GM21737 (cell line): ENCODE data around the gene LITAFD.
"Not testable (repeated sequence)": the region's sequence is repeated elsewhere in the genome, so short reads cannot be mapped to it uniquely, and the experiment has no call there.

ENCODE experiments used
- ATAC-seq: cut with Tn5 transposase; IDR thresholded peaks from one replicate; pipeline ENCODE4 v1.9.1; 2021; ENCODE audit warnings: mild to moderate bottlenecking, moderate library complexity; ENCODE audit not compliant: unreplicated experiment

LITAFD gene

GRCh38 chr16:8872071-8872470 is 10.1 kb upstream of the LITAFD start:
- no peak for ATAC-seq

DNA sequence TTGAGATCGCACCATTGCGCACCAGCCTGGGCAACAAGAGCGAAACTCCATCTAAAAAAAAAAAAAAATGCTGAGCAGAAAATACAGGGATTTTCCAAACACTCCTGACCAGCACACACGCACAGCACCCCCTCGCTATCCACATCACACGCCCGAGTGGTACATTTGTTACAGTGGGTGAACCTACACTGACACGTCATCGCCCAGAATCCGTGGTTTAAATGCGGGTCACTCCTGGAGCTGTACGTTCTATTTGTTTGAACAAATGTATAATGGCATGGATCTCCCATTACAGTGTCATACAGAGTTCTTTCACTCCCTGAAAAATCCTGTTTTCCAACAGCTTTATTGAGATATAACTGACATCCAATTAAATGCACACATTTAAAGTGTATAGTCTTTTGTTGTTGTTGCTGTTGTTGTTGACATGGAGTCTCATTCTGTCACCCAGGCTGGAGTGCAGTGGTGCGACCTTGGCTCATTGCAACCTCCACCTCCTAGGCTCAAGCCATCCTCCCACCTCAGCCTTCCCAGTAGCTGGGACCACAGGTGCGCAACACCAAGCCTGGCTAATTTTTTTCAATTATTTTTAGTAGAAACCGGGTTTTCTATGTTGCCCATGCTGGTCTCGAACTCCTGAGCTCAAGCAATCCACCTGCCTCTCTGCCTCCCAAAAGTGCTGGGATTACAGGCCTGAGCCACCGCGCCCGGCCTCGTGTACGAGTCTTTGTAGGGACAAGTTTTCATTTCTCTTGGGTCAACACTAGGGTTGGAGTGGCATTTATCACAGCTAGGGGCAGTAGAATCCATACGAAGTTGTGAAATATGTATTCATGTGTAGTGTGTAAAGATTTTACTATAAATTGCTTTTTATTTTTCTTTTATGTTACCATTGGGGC is 8.9 kb upstream of the LITAFD start:
- ATAC-seq = no peak

DNA sequence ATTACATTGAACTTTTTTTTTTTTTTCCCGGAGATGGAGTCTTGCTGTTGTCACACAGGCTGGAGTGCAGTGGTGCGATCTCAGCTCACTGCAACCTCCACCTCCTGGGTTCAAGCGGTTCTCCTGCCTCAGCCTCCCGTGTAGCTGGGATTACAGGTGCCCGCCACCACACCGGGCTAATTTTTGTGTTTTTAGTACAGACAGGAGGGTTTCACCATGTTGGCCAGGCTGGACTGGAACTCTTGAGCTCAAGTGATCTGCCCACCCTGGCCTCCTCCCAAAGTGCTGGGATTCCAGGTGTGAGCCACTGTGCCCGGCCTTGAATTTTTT is 8.3 kb upstream of the LITAFD start:
- not testable (repeated sequence) for ATAC-seq

GRCh38 chr16:8874388-8874787 is 7.8 kb upstream of the LITAFD start:
- ATAC-seq = no peak

DNA sequence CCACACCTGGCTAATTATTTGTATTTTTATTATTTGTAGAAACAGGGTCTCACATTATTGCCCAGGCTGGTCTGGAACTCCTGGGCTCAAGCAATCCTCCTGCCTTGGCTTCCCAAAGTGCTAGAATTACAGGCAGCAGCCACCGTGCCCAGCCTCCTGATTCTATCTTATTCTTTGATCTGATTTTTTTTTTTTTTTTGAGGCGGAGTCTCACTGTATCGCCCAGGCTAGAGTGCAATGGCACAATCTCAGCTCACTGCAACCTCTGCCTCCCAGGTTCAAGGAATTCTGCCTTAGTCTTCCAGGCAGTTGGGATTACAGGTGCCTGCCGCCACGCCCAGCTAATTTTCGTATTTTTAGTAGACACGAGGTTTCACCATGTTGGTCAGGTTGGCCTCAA is 6.8 kb upstream of the LITAFD start:
- not testable (repeated sequence) for ATAC-seq

DNA sequence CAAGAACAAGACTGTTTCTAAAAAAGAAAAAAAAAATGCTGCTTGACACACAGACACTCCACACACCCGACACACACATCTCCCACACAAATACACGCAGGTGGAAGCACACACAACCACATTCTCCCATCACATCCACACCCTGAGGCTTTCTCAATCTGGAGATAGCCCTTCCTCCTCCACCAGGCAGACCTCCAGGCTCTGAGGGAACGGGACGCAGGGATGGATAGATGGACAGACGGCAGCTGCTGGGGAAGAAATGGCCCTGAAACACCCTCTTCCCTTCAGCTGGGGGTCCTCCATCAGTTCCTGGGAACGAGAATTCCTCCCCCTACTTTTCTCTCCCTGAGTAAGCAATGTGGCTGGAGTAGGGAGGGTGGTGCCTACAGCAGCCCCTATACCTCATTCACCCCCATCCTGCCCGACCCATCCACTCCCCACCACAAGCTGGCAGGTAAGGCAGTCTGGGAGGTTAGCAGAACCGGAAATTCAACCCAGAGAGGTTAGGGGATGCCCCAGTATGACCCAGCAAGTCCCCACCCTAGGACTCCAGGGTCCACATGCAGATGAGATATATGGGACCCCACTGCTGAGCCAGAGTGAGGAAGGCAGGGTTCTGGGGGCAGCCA is 4.1 kb upstream of the LITAFD start:
- no peak for ATAC-seq

DNA sequence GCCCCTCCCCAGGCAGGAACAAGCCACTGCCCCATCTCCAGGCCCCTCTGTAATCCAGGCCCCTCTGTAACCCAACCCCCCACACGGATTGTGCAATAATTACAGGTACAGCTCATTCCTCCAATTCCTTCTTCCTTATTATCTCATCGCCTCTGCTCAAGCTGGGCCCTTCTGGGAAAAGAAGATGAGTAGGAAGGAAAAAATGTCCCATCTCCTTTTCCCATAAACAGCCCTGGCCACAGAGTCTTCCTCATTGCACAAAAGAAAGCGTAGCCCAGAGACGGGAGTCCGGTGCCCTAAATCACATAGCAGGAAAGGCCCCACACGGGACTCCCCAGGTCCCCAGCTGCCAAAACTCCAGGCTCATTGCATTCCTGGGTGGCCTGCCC is 3.6 kb upstream of the LITAFD start:
- no peak for ATAC-seq

- ATAC-seq = no peak
These were observed 1.2 kb upstream of the LITAFD start for GRCh38 chr16:8880839-8881510.

- no peak for ATAC-seq
These were observed 700 bp downstream of the LITAFD start for GRCh38 chr16:8882725-8883377.

DNA sequence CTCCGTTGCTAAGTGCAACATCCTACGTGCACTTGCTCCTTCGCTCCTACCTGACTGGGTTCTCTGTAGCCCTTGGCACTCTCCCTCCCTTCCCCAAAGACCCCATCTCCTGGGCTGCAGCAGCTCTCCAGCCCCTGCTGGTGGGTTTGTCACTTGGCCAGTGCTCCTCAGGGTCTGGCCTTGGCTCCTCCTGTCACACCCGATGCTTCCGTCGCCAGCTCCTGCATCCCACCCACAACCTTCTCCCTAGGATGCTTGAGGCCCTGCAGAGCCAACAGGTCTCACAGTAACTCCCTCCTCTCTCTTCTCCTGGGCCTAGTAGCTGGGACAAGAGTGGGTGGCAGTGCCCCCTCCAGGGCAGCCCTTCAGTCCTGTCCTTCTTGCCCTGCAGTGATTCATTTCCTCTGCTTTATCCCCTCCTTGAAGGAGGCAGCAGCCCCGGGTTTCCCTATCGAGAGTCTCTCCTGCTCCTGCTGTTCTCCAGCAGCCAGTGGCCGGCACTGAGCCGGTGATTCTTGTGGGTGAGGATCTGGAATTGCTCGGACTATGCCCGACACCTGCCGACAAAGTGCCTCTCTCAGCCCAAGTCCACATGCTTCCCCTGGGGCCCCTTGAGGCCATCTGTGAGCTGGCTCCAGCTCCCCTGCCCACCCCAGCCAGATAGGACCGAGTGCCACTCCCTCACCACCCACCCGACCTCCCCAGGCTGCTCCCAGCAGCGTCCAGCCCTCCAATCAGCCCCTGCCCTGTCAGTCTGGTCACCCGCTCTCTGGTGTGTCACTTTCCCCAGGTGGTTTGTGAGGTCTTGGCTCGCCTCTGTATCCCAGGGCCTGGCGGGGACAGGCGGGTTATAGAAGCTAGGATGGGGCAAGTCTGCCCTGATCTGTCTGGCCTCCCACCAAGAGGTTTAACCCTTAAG is 3.8 kb downstream of the LITAFD start:
- no peak for ATAC-seq

DNA sequence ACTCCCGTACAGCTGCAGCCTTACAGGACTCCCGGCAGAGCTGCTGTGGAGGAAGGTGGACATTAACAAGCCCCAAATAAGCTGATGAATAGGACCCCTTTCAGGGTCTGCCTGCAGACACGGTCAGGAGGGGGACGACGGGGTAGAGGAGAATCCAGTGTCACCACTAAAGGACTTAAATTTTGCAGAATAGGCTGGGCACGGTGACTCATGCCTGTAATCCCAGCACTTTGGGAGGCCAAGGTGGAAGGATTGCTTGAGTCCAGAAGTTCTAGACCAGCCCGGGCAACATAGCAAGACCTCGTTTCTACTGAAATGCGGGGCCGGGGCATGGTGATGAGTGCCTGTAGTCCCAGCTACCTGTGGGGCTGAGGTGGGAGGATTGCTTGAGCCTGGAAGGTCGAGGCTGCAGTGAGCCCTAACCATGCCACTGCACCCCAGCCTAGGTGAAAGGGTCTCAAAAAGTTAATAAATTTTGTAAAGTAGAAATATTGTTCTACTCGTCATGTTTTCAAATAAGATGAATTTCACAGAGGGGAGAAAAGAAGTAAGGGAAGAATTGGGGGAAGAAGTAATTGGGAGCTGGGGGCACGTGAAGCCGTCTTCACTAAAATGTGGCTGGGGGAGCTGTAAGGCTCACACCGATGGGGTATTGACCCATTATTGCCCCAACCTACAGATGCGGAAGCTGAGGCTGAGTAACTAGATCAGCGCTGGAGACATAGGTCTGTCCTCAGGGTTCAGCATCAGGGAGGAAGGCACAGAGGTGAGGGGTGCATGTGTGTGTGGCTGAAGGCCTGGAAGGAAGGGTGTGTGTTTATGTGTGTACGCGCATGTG is 4.7 kb downstream of the LITAFD start:
- no peak for ATAC-seq

GRCh38 chr16:8887431-8887765 is 5.2 kb downstream of the LITAFD start:
- no peak for ATAC-seq

- ATAC-seq = no peak
These were observed 5.9 kb downstream of the LITAFD start for GRCh38 chr16:8887952-8888560.

DNA sequence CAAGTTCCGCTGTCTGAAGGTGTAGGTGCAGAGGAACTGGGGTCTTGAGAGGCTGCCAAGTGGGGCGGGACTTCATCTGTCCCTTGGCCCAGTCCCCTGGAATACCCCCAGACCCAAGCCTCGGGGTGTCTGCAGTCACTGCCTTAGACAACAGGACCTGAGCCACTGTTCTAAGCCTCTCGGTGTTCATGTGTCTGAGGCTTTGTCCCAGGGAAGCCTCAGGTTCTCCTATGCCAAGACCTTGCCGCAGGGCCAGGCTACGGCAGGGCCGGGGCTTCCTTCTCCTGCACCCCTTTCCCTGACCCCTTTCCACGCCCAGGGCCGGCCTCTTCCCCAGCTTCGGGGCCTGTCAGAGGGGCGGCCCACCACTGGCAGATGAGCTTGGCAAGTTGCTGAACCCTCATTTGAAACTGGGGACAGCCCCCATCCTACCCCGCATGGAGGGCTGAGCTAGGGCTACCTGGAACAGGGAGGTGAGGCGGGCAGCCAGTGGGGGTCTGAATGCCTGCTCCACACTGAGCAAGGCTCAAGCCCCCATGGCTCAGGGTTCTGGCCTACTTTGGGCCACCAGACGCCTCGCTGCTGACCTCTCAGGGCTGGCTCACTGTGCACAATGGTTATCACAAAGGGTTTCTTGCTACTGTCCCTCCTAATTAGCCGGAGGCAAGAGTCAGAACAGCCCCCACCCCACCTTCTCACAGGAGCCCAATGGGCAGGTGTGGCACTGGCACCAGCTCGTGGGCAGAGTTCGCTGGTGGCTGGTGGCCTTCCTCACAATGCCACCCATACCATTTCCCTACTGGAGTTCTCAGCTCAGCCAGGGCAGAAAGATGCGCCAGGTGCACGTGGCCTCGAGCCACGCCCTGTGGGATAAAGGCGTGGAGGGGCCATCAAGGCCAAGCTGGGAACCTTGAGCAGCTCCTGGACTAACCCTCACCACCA is 7.1 kb downstream of the LITAFD start:
- ATAC-seq = no peak

DNA sequence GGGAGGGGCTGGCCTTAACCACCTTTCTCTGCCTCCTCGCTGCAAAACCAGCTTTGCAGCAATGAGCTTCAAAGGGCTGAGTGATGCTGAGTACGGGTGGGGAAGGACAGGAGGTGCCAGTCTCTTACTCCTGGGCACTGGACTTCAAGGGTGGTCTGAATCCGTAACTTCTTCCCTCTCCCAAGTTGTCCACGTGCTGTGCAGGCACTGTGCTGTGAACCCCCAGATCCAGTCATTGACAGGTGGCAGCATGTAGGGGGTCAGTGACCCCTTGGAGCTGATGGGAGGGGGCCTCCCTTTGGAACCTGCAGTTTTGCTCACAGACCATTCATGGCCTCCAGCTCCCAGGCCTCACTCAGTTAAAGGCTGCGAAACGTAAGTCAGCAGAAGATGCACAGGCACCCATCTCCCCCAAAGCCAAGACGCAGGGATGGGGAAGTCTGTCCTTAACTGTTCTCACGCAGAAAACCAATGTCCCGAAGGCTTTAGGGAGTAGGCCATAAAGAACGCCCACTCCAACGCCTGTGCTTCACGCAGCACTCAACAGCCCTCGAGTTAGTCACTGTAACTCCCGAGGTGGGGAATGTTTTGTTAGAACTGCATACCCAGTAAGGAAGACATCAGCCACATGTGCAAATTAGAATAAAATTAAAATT is 7.9 kb downstream of the LITAFD start:
- no peak for ATAC-seq

- no peak for ATAC-seq
These were observed 8.4 kb downstream of the LITAFD start for GRCh38 chr16:8890549-8890921.

DNA sequence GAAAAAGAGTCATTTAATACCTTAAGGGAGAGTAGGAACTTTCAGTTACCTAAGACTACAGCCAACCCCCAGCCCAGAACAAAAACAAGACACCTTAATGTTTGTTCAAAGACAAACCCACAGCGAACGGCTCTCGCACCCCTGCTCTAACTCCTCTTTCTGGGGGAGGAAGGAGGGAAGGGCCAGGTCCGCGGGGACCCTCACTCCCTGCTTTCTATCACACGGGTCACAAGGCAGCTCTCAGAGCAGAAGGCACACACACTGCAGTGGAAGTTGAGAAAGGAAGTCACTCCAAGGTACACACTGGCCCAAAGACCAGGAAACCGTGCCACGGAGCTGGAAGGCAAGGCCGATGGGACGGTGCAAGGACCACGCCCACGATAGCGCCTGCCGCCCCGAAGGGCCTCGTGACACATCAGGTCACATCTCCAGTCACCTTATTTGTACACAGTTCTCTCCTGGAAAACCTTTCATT is 10.0 kb downstream of the LITAFD start:
- peak; percentile 19 for ATAC-seq

DNA sequence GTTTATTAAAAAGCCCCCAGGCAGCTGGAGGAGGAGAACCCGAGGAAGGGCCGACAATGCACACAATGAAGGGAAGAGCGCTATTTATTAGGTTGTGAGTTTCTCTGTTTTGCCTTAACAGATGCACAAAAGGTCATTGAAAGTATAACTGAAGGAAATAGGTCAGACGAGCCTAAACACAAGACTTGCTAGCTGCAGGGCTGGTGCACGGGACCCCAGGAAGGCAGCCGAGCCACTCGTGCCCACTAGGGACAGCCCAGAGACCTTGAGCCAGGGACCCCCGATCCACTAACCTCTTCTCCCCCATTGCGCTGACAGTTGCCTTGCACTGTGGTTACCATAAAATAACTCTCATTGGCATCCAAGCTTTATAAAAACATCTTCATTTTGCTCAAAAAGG is 11.3 kb downstream of the LITAFD start:
- ATAC-seq = no peak
